DLD1 (cell line): ENCODE data around the gene PTPRD.

ENCODE experiments used
- in situ Hi-C: cut with HindIII; loops from 2 replicates; pipeline ENCODE4 v1.10.0; 2017; ENCODE audit warnings: low sequenced_read_pairs

The PTPRD gene

GRCh38 chr9:8514760-8515159 lies 2098.0 kb downstream of the PTPRD start:
- in situ Hi-C loops, result no loop called here

- in situ Hi-C loops, result no loop called here
These were observed 2104.0 kb downstream of the PTPRD start for GRCh38 chr9:8508671-8509290.

GRCh38 chr9:8494571-8494970 lies 2118.2 kb downstream of the PTPRD start:
- in situ Hi-C loops, result no loop called here

- in situ Hi-C loops, result no loop called here
These were observed 2120.1 kb downstream of the PTPRD start for GRCh38 chr9:8492679-8493078.

GRCh38 chr9:8492024-8492423 lies 2120.8 kb downstream of the PTPRD start:
- in situ Hi-C loops, result no loop called here

- in situ Hi-C loops, result no loop called here
These were observed 2121.2 kb downstream of the PTPRD start for GRCh38 chr9:8491563-8491962.

- in situ Hi-C loops, result no loop called here
These were observed 2123.0 kb downstream of the PTPRD start for GRCh38 chr9:8489835-8490234.

GRCh38 chr9:8486095-8486494 lies 2126.7 kb downstream of the PTPRD start:
- in situ Hi-C loops, result no loop called here

- in situ Hi-C loops, result no loop called here
These were observed 2128.1 kb downstream of the PTPRD start for GRCh38 chr9:8484597-8485191.

- in situ Hi-C loops, result no loop called here
These were observed 2135.4 kb downstream of the PTPRD start for GRCh38 chr9:8477450-8477849.

GRCh38 chr9:8474937-8475336 lies 2137.9 kb downstream of the PTPRD start:
- in situ Hi-C loops, result no loop called here

GRCh38 chr9:8473244-8474020 lies 2139.4 kb downstream of the PTPRD start:
- in situ Hi-C loops, result no loop called here

GRCh38 chr9:8468045-8468637 lies 2144.7 kb downstream of the PTPRD start:
- in situ Hi-C loops, result no loop called here

- in situ Hi-C loops, result no loop called here
These were observed 2155.0 kb downstream of the PTPRD start for GRCh38 chr9:8457816-8458215.

GRCh38 chr9:8457055-8457454 lies 2155.7 kb downstream of the PTPRD start:
- in situ Hi-C loops, result no loop called here

GRCh38 chr9:8456344-8456743 lies 2156.5 kb downstream of the PTPRD start:
- in situ Hi-C loops, result no loop called here

GRCh38 chr9:8450810-8451545 lies 2161.8 kb downstream of the PTPRD start:
- in situ Hi-C loops, result no loop called here

- in situ Hi-C loops, result no loop called here
These were observed 2164.6 kb downstream of the PTPRD start for GRCh38 chr9:8448226-8448625.

GRCh38 chr9:8447601-8448000 lies 2165.2 kb downstream of the PTPRD start:
- in situ Hi-C loops, result no loop called here

- in situ Hi-C loops, result no loop called here
These were observed 2174.9 kb downstream of the PTPRD start for GRCh38 chr9:8437876-8438275.

GRCh38 chr9:8437259-8437658 lies 2175.5 kb downstream of the PTPRD start:
- in situ Hi-C loops, result no loop called here
